BLaER1 (cell line): Measurements from ENCODE around the gene TMEM132C.
A peak's percentile ranks its signal among the peaks of the same experiment; 100 is the strongest.
"Not testable (repeated sequence)": the region's sequence is repeated elsewhere in the genome, so short reads cannot be mapped to it uniquely, and the experiment has no call there.

ENCODE experiments used
- H3K27ac ChIP-seq: shearing (Covaris generic); formaldehyde crosslinking; 2 replicates; pipeline ENCODE4 v1.8.1; 2022
- H3K27me3 ChIP-seq: shearing (Covaris generic); formaldehyde crosslinking; 2 replicates; pipeline ENCODE4 v1.8.1; 2022
- H3K36me3 ChIP-seq: shearing (Covaris generic); formaldehyde crosslinking; 2 replicates; pipeline ENCODE4 v1.8.1; 2022
- H3K4me1 ChIP-seq: shearing (Covaris generic); formaldehyde crosslinking; 2 replicates; pipeline ENCODE4 v1.8.1; 2022
- H3K4me2 ChIP-seq: shearing (Covaris generic); formaldehyde crosslinking; 2 replicates; pipeline ENCODE4 v1.8.1; 2022
- H3K4me3 ChIP-seq: shearing (Covaris generic); formaldehyde crosslinking; 2 replicates; pipeline ENCODE4 v1.8.1; 2022
- H3K9ac ChIP-seq: shearing (Covaris generic); formaldehyde crosslinking; 2 replicates; pipeline ENCODE4 v1.8.1; 2022
- H3K9me3 ChIP-seq: shearing (Covaris generic); formaldehyde crosslinking; 2 replicates; pipeline ENCODE4 v1.8.1; 2022
- H4K20me1 ChIP-seq: shearing (Covaris generic); formaldehyde crosslinking; 2 replicates; pipeline ENCODE4 v1.8.1; 2022
- Cebpa-rat ChIP-seq: shearing (Covaris generic); IDR thresholded peaks from 2 replicates; pipeline ENCODE4 v1.8.1; 2022

TMEM132C gene

DNA sequence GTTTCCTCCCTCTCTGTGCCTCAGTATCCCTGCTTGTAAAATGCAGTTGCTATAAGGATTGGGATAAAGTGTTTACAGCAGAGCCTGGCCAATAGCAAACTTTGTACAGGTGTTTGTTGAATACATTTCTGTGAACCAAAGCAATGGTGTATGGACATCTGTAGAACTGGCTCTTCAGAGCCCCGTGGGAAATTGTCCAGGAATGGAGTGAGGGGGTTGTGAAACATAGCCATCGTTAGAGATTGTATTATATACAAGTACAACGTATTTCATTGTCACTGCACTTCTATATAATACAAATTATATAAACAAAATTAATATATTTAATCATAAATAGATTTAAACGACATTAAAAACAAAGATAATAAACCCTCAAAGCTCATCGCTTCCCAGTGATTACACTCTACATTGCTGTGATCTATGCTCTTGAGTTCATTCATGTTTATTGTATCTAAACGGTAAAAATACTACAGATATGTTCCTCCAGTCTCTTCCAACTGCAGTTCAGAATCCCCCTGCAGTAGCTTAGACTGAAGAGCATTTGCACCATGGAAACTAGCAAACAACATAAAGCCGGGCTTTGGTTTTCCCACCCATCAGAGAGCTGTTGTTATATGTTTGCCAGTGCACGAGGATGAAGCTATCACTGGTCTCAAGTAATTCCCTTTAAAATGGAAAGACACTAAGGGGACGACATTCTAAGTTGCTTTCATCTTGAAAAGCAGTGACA, 216.7 kb downstream of the TMEM132C start:
- H3K4me2 ChIP-seq, result no peak overlapping the region
- no peak overlapping the region for H3K4me3 ChIP-seq
- no peaks in the 10 kb centered on the region for H3K36me3 ChIP-seq
- H3K9me3 ChIP-seq, result no peaks in the 10 kb centered on the region
- no peaks in the 10 kb centered on the region for H4K20me1 ChIP-seq
- TF ChIP-seq Cebpa-rat, result no peak
- H3K9ac ChIP-seq, result no peak overlapping the region
- no peaks in the 10 kb centered on the region for H3K27me3 ChIP-seq
- H3K4me1 ChIP-seq, result no peaks in the 10 kb centered on the region
- no peak overlapping the region for H3K27ac ChIP-seq

- H3K4me2 ChIP-seq, H3K36me3 ChIP-seq, H3K4me1 ChIP-seq: not testable (repeated sequence)
Measured at GRCh38 chr12:128497376-128497775, 230.4 kb downstream of the TMEM132C start.

DNA sequence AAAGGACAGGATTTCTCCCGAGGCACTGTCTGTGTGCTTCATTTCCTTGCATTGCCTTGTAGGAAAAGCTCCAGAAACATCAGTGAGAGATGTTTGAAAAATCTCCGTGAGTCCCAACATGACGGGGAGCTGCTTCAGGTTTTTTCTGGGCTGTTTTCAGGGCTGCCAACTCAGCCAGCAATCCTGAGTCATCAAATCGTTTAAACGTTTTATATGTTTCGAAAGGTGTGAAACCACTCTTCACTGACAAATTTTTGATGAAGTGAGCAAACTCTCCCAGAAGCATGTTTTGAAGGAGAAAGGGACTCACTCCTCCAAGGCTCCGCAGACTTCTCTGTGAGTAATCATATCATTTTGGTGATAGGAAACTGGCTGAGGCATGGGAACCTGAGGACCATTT, 240.5 kb downstream of the TMEM132C start:
- H3K4me3 ChIP-seq, result no peak overlapping the region
- no peak overlapping the region for H3K27ac ChIP-seq
- H3K4me2 ChIP-seq, result no peak overlapping the region
- no peak for TF ChIP-seq Cebpa-rat
- H3K9me3 ChIP-seq, result peaks cover 61% of the 10 kb centered on the region
- H3K9ac ChIP-seq, result no peak overlapping the region
- H4K20me1 ChIP-seq, result peaks cover 4% of the 10 kb centered on the region; the same call in 1 of the 2 replicates
- H3K4me1 ChIP-seq, result peaks cover 21% of the 10 kb centered on the region
- no peaks in the 10 kb centered on the region for H3K36me3 ChIP-seq
- peaks cover 16% of the 10 kb centered on the region for H3K27me3 ChIP-seq

More at GRCh38 chr12:128497376-128497775, 230.4 kb downstream of the TMEM132C start:
- H3K27ac ChIP-seq, H3K27me3 ChIP-seq, H3K9ac ChIP-seq, H4K20me1 ChIP-seq, H3K4me3 ChIP-seq: not testable (repeated sequence)
- H3K9me3 ChIP-seq, result peaks cover 13% of the 10 kb centered on the region

DNA sequence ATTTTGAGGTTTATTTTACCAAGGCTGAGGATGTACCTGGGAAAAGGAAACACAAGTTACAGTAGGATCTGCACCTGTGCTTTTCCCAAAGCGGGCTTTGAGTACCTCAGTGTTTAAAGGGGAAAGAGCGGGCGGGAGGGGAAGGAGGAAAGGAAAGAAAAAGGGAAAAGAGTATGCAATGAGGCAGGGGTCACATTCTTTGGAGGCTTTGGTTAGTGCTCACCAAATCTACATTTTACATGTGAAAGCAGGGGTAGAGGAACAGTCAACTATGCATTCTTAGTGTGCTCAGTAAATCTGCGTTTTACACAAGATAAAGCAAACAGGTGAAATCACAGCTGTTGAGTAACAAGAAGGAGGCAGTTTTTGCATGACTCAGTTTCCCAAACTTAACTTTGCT, 242.2 kb downstream of the TMEM132C start:
- H3K4me2 ChIP-seq, result no peak overlapping the region
- no peak overlapping the region for H3K9ac ChIP-seq
- peaks cover 27% of the 10 kb centered on the region for H3K27me3 ChIP-seq
- TF ChIP-seq Cebpa-rat, result no peak
- H3K4me3 ChIP-seq, result no peak overlapping the region
- peaks cover 4% of the 10 kb centered on the region; the same call in 1 of the 2 replicates for H4K20me1 ChIP-seq
- peaks cover 21% of the 10 kb centered on the region for H3K4me1 ChIP-seq
- H3K9me3 ChIP-seq, result peaks cover 54% of the 10 kb centered on the region
- H3K36me3 ChIP-seq, result no peaks in the 10 kb centered on the region
- no peak overlapping the region for H3K27ac ChIP-seq

DNA sequence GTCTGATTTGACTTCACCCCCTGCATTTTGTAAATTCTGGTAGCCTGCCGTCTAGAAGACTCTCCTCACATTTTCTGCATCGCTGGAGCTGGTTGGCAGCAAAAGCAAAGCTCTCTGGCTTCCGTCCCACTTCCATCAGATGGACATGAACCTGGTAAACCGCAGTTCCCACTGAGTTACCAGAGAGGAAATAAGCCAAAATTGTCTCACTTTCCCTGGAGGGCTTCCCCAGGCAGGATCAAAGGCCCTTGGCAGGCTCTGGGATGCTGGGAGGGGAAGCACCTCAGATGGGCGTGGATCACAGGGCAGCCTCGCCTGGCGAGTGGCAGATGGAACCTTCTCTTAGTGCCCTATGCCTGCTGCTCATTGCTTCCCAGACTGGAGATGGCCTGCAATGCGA, 243.5 kb downstream of the TMEM132C start:
- H3K4me2 ChIP-seq, result peak overlapping the region; percentile 56
- no peak for TF ChIP-seq Cebpa-rat
- no peak overlapping the region for H3K4me3 ChIP-seq
- H3K27me3 ChIP-seq, result peaks cover 27% of the 10 kb centered on the region
- H3K4me1 ChIP-seq, result peaks cover 21% of the 10 kb centered on the region
- H3K27ac ChIP-seq, result no peak overlapping the region
- no peak overlapping the region for H3K9ac ChIP-seq
- H3K9me3 ChIP-seq, result peaks cover 42% of the 10 kb centered on the region
- H3K36me3 ChIP-seq, result no peaks in the 10 kb centered on the region
- peaks cover 4% of the 10 kb centered on the region; the same call in 1 of the 2 replicates for H4K20me1 ChIP-seq

GRCh38 chr12:128513331-128513730, 246.4 kb downstream of the TMEM132C start:
- no peak for TF ChIP-seq Cebpa-rat
- peaks cover 16% of the 10 kb centered on the region for H3K9me3 ChIP-seq
- peaks cover 21% of the 10 kb centered on the region for H3K4me1 ChIP-seq
- peaks cover 26% of the 10 kb centered on the region for H3K27me3 ChIP-seq
- no peak overlapping the region for H3K4me2 ChIP-seq
- no peaks in the 10 kb centered on the region for H3K36me3 ChIP-seq
- H3K27ac ChIP-seq, result no peak overlapping the region
- H3K9ac ChIP-seq, result no peak overlapping the region
- H3K4me3 ChIP-seq, result no peak overlapping the region
- peaks cover 4% of the 10 kb centered on the region; the same call in 1 of the 2 replicates for H4K20me1 ChIP-seq

GRCh38 chr12:128513831-128514230, 246.9 kb downstream of the TMEM132C start:
- no peak overlapping the region for H3K4me3 ChIP-seq
- H3K9me3 ChIP-seq, result peaks cover 11% of the 10 kb centered on the region
- H3K36me3 ChIP-seq, result no peaks in the 10 kb centered on the region
- peaks cover 4% of the 10 kb centered on the region; the same call in 1 of the 2 replicates for H4K20me1 ChIP-seq
- peaks cover 21% of the 10 kb centered on the region for H3K27me3 ChIP-seq
- peaks cover 21% of the 10 kb centered on the region for H3K4me1 ChIP-seq
- no peak for TF ChIP-seq Cebpa-rat
- H3K9ac ChIP-seq, result no peak overlapping the region
- H3K4me2 ChIP-seq, result no peak overlapping the region
- H3K27ac ChIP-seq, result no peak overlapping the region

DNA sequence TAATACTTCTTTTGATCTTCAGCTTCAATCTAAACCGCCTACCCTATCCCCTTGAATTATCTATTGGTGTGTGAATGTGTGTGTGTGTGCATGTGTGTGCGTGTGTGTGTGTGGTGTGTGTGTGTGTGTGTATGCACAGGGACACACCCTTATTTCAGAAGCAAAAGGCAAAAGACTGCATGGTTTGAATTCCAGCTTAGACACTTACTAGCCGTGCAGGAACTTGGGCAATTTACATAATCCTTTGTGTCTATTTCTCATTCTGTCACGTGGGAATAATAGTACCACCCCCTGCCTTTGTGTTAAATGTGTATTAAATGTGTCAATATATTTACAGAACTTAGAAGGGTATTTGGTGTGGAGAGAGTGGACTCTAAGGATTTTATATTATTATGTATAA, 251.7 kb downstream of the TMEM132C start:
- no peak for TF ChIP-seq Cebpa-rat
- Histone ChIP-seq H3K9me3 (no peaks in the 10 kb centered on the region), H3K4me2 (no peak overlapping the region), H3K4me1 (no peaks in the 10 kb centered on the region), H3K4me3 (no peak overlapping the region), H3K27ac (no peak overlapping the region), H3K36me3 (no peaks in the 10 kb centered on the region), H4K20me1 (no peaks in the 10 kb centered on the region), H3K27me3 (peaks cover 2% of the 10 kb centered on the region; the same call in 1 of the 2 replicates), H3K9ac (no peak overlapping the region)

DNA sequence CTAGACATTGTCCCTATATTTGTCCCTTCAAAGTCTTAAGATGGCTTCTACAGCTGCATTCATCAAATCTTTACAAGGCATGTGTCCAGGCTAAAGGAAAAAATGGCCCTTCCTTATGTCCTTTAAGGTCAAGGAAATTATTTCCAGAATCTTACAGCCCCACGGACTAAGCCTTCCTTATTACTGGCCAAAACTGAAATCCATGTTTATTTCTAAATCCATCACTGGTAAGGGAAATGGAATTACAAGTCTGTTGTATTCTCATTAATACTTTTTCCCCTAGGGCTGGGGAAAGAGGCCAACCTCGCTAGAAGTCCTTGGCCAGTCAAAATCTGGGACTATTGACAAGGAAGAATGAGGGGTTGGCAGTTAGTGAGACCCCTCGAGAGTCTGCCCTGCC, 252.5 kb downstream of the TMEM132C start:
- Histone ChIP-seq H4K20me1 (no peaks in the 10 kb centered on the region), H3K4me3 (no peak overlapping the region), H3K4me1 (no peaks in the 10 kb centered on the region), H3K9ac (no peak overlapping the region), H3K27ac (no peak overlapping the region), H3K9me3 (no peaks in the 10 kb centered on the region), H3K27me3 (no peaks in the 10 kb centered on the region), H3K4me2 (no peak overlapping the region), H3K36me3 (no peaks in the 10 kb centered on the region)
- TF ChIP-seq Cebpa-rat, result no peak

- no peaks in the 10 kb centered on the region for H4K20me1 ChIP-seq
- H3K9me3 ChIP-seq, result no peaks in the 10 kb centered on the region
- H3K4me1 ChIP-seq, result no peaks in the 10 kb centered on the region
- no peaks in the 10 kb centered on the region for H3K36me3 ChIP-seq
- H3K4me2 ChIP-seq, result no peak overlapping the region
- no peaks in the 10 kb centered on the region for H3K27me3 ChIP-seq
- H3K27ac ChIP-seq, result no peak overlapping the region
- no peak overlapping the region for H3K4me3 ChIP-seq
- no peak for TF ChIP-seq Cebpa-rat
- no peak overlapping the region for H3K9ac ChIP-seq
Measured at GRCh38 chr12:128521981-128522380, 255.0 kb downstream of the TMEM132C start.

- Histone ChIP-seq H3K9ac (no peak overlapping the region), H3K36me3 (no peaks in the 10 kb centered on the region), H3K9me3 (no peaks in the 10 kb centered on the region), H4K20me1 (no peaks in the 10 kb centered on the region), H3K4me2 (no peak overlapping the region), H3K27ac (no peak overlapping the region), H3K27me3 (no peaks in the 10 kb centered on the region), H3K4me3 (no peak overlapping the region), H3K4me1 (no peaks in the 10 kb centered on the region)
- no peak for TF ChIP-seq Cebpa-rat
Measured at GRCh38 chr12:128524439-128524838, 257.5 kb downstream of the TMEM132C start.
